ENCODE data around the gene ZNF649. TPM values are rescaled to one million over a fixed set of nuclear protein-coding genes. Genes with fewer than 3 reads are reported as not detected.

The ZNF649 gene
- total RNA-seq, 4 donors from 2014 or later, result 8.2 to 13.3 (median 10.6) TPM

GRCh38 chr19:51887522-51888498, 17.0 kb downstream of the ZNF649 start, which contains the start of gene ZNF577:
Gene ZNF577 (minus strand): TSS chr19:51887951. CDS start chr19:51880382, 7,569 bp downstream.
- no peak for TF ChIP-seq CTCF (IDR thresholded peaks at IDR 0.05)
- peak; percentile 85 for ATAC-seq (ENCODE audit: low FRiP score)
- DNase-seq (ENCODE audit: low spot score), result peak; percentile 72

- DNase-seq (ENCODE audit: low spot score), result no peak
- ATAC-seq (ENCODE audit: low FRiP score), result no peak
- no peak for TF ChIP-seq CTCF (IDR thresholded peaks at IDR 0.05)
Measured at GRCh38 chr19:51884713-51885112, 20.1 kb downstream of the ZNF649 start.

- TF ChIP-seq CTCF (IDR thresholded peaks at IDR 0.05), result no peak
- ATAC-seq (ENCODE audit: low FRiP score), result no peak
- no peak for DNase-seq (ENCODE audit: low spot score)
Measured at GRCh38 chr19:51882518-51882917, 22.3 kb downstream of the ZNF649 start.

GRCh38 chr19:51873097-51873496, 31.7 kb downstream of the ZNF649 start:
- ATAC-seq (ENCODE audit: low FRiP score) (no peak), DNase-seq (ENCODE audit: low spot score) (no peak)
- no peak for TF ChIP-seq CTCF (IDR thresholded peaks at IDR 0.05)

DNA sequence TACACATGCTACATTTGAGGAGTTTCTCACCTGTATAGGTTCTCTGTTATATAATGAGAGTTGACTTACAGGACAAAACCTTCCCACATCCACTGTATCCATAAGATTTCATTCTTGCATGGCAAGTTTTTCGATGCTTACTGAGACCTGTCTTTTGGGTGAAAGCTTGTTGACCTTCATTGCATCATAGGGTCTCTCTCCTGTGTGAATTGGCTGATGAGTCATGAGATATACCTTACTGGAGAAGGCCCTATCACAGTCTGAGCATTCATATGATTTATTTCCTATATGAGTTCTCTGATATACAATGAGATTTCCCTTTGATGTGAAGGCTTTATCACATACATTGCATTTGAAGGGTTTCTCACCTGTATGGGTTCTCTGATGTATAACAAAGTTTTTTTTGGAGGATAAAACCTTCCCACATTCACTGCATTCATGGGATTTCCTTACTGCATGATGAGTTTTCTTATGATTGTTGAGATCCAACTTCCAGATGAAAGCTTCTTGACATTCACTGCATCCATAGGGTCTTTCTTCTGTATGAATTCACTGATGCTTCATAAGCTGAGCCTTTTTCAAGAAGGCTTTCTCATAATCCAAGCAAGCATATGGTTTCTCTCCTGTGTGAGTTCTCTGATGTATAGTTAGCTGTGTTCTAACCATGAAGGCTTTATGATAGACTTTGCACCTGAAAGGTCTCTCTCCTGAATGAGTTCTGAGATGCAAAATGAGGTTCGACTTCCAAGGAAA, 42.8 kb downstream of the ZNF649 start:
- no peak for DNase-seq (ENCODE audit: low spot score)
- ATAC-seq (ENCODE audit: low FRiP score), result no peak
- TF ChIP-seq CTCF (IDR thresholded peaks at IDR 0.05), result no peak

Other genes with a start within 250 kb of the ZNF649 start
- gene SPACA6, start 211.7 kb downstream of the ZNF649 start, total RNA-seq, result 10 to 100 TPM in 3 of 4 donors, 1 to 10 TPM in 1; 6.2 to 14.2 (median 11.4) TPM
- 100 to 1,000 TPM in 2 of 4 donors, 10 to 100 TPM in 1, 1 to 10 TPM in 1; 1.1 to 534 (median 190) TPM for gene HAS1, start 181.0 kb downstream of the ZNF649 start, total RNA-seq
- 10 to 100 TPM; 15.0 to 77.5 (median 56.5) TPM for gene FPR1, start 153.1 kb downstream of the ZNF649 start, total RNA-seq
- 10 to 100 TPM in 1 of 4 donors, 1 to 10 TPM in 3; 3.1 to 16.2 (median 7.5) TPM for gene FPR2, start 143.8 kb downstream of the ZNF649 start, total RNA-seq
- 10 to 100 TPM; 10.2 to 50.0 (median 23.9) TPM for gene FPR3, start 109.9 kb downstream of the ZNF649 start, total RNA-seq
- 10 to 100 TPM; 10.4 to 26.6 (median 12.5) TPM for gene ZNF577, start 17.1 kb downstream of the ZNF649 start, total RNA-seq
- 1 to 10 TPM; 2.7 to 9.0 (median 6.1) TPM for gene ZNF613, start 22.5 kb upstream of the ZNF649 start, total RNA-seq
- 10 to 100 TPM in 1 of 4 donors, 1 to 10 TPM in 3; 8.3 to 15.4 (median 8.7) TPM for gene ZNF350, start 81.8 kb upstream of the ZNF649 start, total RNA-seq
- gene ZNF615, start 103.2 kb upstream of the ZNF649 start, total RNA-seq, result 10 to 100 TPM in 1 of 4 donors, 1 to 10 TPM in 3; 7.0 to 12.8 (median 8.6) TPM
- 10 to 100 TPM in 1 of 4 donors, 1 to 10 TPM in 3; 6.8 to 12.7 (median 8.3) TPM for gene ZNF614, start 123.4 kb upstream of the ZNF649 start, total RNA-seq
- 10 to 100 TPM in 3 of 4 donors, 1 to 10 TPM in 1; 7.3 to 15.3 (median 11.7) TPM for gene ZNF432, start 143.8 kb upstream of the ZNF649 start, total RNA-seq
- 10 to 100 TPM; 11.2 to 32.9 (median 21.8) TPM for gene ZNF841, start 190.7 kb upstream of the ZNF649 start, total RNA-seq
- gene ZNF616, start 234.9 kb upstream of the ZNF649 start, total RNA-seq, result 1 to 10 TPM; 3.0 to 7.1 (median 6.1) TPM

Measured in omental fat pad (tissue), 4 donors.